Peyer's patch (tissue), 4 donors: Measurements from ENCODE around the gene APBB3.

ENCODE experiments used
- CTCF ChIP-seq, 6 experiments: fragments of 450-650 bp in 4 of 6; fragments of 200-600 bp in 2 of 6; sonication (generic) in 1 of 6; IDR thresholded peaks; one replicate each; pipeline ENCODE4 v1.5.1; 2017 to 2019; ENCODE audit warnings: antibody characterized with exemption in 6 of 6, mild to moderate bottlenecking in 3 of 6, moderate library complexity in 1 of 6
- POLR2A ChIP-seq, 2 donors: fragments of 450-650 bp; IDR thresholded peaks; one replicate each; pipeline ENCODE4 v1.5.1; 2017; ENCODE audit warnings: antibody characterized with exemption in 2 of 2, mild to moderate bottlenecking in 2 of 2, moderate library complexity in 2 of 2

GRCh38 chr5:140553657-140554056 lies 10.7 kb downstream of the APBB3 start:
- no peak for TF ChIP-seq CTCF (IDR thresholded peaks at IDR 0.05)
- no peak for TF ChIP-seq POLR2A (IDR thresholded peaks at IDR 0.05)
